Forelimb muscle (tissue), 1 donor: ENCODE measurements around the gene VWA1. TPM values are rescaled to one million over a fixed set of nuclear protein-coding genes. Genes with fewer than 3 reads are reported as not detected.
A peak's percentile ranks its signal among the peaks of the same experiment; 100 is the strongest.

ENCODE experiments used
- DNase-seq: peaks from one replicate; pipeline ENCODE4 v3.0.0-alpha.2; 2013; ENCODE audit warnings: low read depth
- polyA plus RNA-seq: library from polyadenylated mRNA; unstranded; fragments of 120-200 nt; gene quantifications from one replicate; pipeline ENCODE4 v1.2.1, GENCODE V29; 2013; ENCODE audit not compliant: insufficient read length

The VWA1 gene, protein sequence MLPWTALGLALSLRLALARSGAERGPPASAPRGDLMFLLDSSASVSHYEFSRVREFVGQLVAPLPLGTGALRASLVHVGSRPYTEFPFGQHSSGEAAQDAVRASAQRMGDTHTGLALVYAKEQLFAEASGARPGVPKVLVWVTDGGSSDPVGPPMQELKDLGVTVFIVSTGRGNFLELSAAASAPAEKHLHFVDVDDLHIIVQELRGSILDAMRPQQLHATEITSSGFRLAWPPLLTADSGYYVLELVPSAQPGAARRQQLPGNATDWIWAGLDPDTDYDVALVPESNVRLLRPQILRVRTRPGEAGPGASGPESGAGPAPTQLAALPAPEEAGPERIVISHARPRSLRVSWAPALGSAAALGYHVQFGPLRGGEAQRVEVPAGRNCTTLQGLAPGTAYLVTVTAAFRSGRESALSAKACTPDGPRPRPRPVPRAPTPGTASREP
- 56.6 TPM for polyA plus RNA-seq

DNA sequence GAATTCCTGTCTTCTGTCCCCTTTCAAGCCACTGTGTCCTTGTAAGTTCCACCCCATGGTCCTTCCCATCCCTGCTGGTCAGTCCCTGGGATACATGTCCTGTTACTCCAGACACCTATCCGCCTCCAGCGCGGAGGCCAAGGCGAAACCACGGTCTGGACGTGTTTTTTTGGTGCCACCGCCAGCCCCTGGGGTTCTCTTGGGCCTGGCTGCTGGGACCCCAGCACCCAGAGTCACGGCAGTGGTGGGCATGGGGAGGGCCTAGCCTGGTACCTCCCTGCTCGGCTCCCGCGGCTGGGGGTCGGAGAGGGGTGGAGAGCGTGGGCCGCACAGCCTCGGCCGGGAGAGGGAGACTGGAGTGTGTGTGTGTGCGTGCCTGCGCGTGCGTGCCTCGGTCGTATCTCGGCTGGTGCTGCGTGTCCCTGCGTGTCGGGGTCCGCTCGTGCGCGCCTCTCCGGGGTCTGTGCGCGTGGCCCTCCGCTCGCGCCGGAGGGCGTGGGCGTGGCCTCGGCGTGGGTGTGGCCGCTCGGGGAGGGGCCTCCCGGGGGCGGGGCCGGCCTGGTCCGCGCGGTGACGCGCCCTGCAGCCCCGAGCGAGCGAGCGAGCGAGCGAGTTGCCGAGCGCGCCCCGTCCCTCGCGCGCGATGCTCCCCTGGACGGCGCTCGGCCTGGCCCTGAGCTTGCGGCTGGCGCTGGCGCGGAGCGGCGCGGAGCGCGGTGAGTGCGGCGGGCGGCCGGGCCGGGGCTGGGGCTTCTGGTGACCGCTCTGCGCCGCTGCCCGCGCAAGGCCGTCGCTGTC is at the start of gene VWA1:
TSS of gene VWA1 (plus strand) at position 585 of the 798 bp plus-strand sequence. CDS start at position 644, 59 bp downstream.
- no peak for DNase-seq

DNA sequence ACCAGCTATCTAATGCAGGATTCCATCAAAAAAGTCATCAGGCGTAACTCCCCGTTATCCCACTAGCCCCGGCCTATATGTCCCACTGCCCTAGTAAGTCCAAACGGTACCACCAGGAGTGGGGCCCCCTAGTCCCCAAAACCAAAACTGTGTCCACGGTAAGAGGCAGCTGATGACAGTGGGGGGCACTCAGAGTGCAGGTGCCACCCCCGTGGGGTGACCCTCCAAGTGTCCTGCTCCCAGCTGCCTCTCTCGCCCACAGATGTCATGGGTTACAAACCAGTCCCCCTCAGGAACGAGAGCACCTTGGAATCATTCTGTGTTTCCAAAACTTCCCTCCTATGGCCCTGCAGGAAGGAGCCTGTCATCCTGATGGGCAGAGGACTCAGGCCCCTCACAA is 49.6 kb upstream of the VWA1 start:
- no peak for DNase-seq

DNA sequence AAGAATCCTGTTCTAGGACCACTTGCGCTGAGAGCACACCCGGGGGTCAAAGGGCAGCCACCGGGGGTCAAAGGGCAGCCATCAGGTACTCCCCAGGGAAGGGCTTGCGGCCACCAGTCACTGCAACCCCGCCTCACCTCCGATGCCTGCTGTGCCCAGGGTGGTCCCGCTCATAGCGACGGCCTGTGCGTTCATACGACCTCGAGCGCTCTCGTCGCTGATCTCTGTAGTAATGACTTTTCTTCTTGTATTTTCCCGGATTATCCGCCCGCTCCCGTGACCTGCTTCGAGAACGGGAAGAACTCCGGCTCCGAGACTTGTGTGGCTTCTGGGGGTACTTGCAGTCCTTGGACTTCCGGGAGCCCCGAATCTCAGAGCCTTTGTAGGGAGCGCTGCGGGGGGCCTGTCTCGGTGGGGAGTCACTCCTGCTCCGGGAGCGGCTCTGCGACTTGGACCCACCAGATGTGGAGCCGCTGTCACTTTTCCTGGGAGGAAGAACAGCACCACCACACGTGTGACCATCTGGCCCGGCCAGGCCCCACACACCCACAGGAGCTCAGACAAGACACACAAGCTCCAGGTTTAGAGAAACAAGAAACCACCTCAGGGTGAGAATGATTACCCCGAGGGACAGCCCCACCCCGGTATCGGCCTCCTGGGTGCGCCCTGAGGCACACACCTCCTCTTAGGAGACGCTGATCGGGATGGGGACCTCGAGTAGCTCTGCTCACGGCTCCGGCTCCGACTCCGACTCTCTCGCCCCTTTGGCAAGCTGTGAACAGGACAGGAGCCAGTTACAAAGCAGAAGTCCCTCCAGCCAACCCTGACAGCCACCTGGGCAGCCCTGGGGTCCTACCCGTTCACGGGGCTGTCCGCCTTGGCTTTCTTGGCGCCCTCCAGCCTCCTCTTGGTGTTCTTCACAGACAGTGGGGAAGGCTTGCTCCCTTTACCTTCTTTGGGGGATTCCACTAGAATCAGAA is 48.1 kb upstream of the VWA1 start:
- DNase-seq = no peak

DNA sequence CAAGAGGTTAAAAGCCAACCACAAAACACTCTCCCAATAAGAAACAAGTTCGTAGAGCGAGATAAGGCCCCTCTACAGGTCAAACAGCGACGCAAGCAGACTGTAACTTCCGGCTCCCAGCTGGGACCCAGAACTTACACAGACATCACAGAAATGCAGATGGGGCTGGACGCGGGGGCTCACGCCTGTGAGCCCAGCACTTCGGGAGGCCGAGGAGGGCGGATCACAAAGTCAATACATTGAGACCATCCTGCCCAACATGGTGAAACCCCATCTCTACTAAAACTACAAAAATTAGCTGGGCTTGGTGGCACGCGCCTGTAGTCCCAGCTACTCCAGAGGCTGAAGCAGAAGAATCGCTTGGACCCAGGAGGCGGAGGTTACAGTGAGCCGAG is 47.4 kb upstream of the VWA1 start:
- no peak for DNase-seq

DNA sequence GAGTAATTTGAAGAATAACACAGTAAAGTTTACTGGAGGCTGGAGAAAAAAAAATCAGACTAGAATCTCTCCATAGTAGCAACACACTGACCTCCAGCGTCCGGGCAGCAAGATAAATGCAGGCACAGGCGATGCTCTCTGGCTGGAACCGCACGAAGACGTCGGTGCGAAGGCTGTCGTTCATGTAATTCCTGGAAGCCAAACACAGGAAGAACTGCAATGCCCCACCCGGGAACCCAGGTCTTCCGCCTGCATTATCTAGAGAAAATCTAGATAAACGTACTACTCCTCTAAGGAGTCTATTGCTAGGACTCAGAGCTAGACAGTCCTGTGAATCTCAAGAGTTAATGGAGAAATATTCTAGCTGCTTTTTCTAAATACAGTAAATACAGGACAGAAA is 44.8 kb upstream of the VWA1 start:
- no peak for DNase-seq

DNA sequence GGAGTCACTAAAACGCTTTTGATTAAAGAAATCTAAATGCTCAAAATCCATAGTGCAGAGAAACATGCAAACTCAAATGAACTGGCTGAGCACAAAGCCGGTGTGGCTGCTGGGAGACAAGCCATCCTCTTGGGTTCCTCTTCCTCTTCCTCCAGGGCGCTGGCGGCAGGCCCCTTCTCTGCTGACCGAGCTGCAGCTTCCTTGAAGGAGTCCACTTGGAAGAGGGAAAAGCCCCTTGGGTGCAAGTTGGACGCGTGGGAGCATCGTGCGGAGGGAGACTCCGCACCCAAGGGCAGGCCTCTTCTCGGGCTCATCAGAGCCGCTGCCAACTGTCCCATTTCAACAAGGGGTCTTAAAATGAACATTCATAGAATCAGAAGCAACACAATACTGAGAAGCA is 44.3 kb upstream of the VWA1 start:
- no peak for DNase-seq

DNA sequence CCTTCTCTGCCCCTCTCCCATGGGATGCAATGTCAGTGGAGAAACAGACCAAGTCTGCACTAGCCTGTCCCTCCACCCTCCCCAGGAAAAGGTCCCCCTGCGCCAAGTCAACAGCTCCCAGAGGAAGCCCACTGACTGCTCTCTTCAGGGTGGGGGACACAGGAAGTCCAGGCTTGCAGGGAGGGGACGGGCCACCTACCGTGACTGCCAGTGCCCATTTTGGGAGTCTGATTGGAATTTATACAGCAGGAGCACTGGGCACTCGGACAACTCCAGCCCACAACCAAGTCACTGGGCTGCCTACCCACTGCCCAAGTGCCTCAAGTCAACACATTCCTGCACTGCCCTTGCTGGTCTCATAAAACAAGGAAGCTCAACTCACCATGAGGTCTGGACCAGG is 42.5 kb upstream of the VWA1 start:
- DNase-seq = no peak

DNA sequence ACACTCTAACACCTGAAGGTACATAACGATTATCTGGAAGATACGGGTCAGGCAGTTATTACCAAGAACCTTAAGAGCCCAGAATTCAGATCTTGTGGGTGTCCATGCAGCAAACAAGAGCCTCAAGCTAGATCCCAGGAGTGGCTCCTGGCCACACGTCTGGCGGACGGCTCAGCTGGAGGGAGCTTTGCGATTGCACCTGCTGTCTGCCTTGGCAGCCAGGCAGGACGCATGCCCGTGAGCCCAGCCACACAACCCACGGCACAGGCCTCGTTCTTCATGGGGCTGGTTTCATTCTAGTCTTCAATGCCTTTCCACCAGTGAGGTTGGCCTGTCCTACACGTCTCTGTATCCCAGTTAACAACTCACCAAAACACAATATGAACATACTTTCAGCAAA is 42.1 kb upstream of the VWA1 start:
- DNase-seq = no peak

DNA sequence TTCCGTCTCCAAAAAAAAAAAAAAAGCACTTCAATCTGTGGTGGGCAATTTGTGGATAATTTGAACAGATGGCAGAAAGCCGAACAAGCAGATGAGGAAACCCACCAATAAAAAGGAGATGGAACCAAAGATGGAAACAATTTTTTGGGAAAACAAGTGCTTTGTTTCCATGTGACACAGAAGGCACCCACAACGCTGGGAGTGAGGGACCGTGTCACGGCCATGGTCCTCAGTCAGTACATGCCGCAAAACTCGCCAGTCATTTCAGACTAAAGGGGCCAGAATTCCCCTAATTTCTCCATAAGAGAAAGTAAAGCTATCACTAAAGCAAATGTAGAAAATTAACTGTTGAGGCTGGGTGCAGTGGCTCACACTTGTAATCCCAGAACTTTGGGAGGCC is 41.4 kb upstream of the VWA1 start:
- DNase-seq = no peak

DNA sequence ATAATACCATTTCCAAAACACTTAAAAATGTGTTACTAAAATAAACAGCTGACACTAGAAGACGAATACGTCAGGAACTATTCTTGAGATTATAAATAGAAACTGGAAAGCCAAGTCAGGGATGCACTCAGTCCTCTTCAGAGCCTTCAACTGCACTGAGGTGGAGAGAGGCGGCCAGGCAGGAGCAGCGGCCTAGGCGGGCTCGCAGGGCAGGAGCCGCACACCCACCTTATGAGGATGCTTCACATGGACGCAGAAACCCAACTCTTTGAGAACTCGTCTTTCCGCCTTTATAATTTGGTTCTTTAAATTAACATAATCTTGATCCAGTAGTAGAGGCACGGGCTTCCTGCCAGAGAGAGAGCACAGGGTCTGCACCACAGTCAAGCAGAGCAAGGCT is 40.3 kb upstream of the VWA1 start:
- no peak for DNase-seq

DNA sequence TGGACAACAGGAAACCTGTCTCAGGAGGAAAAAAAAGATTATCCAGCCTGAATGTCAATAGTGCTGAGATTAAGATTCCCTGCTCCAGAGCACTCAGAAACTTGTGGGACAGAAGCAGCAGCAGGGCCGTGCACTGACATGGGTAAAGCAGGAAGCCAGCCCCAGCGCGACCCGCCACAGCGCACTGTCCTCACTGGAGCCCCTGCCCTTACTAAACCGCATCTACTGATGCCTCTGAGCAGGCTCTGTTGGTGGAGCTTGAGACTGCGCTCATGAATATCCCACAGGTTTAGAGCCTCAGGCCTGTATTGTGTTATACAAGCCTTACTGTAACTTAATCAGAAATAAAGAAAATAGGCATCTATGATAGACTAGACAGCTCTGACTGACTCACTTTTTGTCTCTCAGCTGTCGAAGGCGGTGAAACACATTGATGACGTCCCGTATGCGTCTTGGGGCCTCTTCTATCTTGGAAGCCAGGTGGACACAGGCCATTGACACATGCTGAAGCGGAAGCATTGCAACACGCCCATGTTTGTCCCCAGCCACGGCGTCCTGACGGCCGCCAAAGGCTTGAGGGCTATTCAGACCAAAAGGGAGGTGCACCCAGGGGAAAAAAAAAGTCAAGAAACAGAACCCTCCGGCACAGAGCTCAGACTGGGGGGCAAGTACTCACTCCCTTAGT is 37.5 kb upstream of the VWA1 start:
- no peak for DNase-seq

DNA sequence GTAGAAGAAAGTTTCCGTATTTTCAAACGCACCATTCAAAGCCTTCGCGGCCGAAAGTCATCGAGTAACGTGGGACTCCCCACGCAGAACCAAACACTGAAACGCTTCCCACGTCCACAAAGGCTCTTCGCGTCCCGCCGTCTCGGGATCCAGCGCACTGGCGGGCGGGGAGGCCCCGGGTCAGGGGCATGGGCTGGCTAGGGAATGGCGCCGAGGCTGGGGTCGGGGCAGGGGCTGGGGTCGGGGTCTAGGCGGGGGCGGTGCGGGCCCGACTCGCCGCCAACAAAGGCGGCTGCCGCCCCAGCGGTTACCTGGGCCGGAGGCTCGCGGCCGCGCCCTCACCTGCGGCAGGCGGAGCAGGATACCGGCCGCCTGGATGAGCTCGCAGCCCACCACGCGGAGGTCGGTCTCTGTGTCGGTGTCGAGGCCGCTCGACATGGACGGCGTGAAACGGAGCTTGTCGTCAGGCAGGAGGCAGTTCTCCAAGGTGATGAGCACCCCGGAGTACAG is 36.8 kb upstream of the VWA1 start:
- DNase-seq = no peak

DNA sequence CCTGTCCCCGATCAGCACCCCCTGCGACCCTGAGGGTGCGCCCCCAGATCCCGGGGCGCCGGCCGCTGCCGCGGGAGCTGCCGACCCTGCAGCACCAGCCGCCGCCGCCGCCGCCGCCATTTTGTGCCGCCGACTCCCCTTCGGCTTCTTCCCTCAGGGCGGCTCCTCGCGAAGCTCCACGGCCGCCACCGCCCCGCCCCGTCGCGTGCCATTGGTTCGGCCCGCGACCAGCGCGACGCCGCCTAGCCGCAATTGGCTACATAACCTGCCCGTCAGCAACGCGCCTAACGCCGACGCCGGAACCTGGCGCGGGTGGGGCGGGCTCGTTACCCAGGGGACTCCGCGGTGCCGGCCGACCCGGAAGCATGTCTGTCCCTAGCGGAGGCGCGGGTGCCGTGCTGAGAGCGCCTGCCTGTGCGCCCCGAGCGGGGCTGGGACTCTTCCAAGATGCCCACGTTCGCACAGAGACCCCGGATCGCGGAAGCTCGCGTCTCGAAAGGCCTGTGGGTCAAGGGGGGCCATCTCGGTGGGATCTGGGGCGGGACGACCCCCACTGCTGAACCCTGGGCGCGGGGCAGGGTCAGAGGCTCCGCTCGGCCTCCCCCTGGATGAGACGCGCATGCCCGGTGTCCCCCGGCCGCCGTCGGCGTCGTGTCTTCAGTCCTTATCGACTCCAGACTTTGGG is 36.2 kb upstream of the VWA1 start, which contains the start of gene CCNL2:
TSS of gene CCNL2 (minus strand) at position 149 of the 685 bp plus-strand sequence. CDS start at position 120, 29 bp downstream.
- DNase-seq = peak; percentile 85

DNA sequence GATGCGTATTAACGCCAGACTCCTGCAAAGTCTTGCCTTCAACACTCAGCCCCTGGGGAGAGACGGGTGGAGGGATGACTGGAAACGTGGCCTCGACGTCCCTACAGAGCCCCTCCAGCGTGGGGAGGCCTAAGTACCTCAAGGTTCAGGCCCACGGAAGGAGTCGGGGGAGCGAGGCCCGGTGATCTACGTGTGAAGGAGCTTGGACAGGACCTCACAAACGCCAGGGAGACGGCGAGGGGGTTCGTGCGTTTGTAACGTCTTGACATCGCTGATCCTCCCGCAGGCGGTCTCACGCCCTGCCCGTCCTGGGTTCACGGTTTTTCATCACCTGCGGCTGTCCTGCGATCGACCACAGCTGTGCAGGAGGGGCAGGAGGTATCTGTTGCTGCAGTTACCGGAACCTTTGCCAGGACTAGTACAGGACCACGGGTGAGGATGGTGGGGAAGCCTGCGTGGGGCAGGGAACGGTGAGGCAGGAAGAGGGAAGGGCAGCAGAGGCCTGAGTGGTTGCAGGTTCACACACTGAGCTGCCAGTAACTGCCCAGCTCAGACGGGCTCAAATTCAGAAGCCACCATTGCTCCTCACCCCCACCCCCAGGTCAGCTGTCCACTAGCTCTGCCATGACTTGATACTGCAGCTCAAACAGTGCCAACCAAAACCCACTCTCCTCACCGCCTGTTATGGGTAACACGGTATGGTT is 35.5 kb upstream of the VWA1 start:
- no peak for DNase-seq

DNA sequence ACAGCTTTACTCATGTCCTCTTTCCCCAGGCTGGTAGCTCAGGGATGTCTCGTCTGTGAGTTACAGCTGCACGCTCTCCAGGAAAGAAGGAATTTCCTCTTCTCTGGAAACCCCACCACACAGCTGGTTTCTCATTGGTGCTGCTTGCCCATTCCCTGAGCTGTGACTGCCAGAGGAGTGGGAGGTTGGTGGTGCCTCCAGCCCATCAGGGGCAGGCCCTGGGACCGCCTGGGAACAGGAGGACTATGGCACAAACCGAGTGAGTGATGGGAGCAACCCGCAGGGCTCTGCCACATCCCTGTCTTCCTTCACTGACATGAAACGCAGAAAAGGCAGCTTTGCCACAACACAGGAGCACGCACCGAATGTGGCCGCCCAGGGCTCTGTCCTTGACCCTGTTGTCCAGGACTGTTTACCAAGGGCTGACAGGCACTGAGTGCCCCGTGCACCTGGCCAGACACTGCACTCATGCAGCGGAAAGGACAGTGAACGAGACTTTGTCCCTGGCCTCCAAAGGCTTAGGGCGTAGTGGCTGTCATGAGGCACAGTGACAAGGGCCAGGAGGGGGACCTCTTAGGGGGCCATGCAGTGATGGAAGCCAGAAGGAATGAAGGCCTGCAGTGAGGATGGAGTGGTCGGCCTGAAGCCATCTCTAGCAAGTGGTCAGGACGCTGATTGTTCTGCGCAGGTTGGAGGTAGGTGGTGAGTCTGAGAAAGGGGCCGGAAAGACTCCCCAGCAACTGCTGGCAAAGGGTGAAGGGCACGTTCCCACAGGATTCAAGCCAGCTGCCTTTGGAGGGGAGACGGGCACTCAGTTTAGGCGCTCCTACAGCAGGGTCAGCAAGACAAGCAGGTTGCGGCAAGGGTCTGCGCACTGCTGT is 34.7 kb upstream of the VWA1 start:
- DNase-seq = no peak

DNA sequence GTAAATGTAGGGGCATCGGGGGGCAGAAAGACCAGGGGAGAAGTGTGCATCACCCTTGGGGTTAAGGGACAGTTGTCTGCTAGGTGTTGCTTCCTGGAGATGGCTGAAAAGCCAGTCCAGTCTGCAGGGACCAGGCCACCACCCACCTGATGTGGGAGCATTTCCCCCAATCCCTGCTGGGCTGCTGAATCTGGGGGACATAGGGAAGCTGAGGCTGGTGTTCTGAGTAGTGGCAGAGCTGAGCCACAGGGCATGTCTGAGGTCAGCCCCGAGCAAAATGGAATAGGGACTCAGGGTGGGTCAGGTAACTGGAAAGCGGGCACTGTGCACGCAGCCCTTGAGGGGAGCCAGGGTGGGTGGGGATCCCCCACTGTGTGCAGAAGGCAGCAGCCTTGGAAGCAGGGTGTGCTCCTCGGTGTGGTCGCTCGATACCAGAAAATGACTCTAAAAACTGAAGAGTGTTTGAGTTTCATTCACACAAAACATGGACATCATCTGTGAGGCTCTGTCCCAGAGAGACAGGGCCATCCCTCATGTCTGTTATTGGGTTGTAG is 34.0 kb upstream of the VWA1 start:
- DNase-seq = no peak

DNA sequence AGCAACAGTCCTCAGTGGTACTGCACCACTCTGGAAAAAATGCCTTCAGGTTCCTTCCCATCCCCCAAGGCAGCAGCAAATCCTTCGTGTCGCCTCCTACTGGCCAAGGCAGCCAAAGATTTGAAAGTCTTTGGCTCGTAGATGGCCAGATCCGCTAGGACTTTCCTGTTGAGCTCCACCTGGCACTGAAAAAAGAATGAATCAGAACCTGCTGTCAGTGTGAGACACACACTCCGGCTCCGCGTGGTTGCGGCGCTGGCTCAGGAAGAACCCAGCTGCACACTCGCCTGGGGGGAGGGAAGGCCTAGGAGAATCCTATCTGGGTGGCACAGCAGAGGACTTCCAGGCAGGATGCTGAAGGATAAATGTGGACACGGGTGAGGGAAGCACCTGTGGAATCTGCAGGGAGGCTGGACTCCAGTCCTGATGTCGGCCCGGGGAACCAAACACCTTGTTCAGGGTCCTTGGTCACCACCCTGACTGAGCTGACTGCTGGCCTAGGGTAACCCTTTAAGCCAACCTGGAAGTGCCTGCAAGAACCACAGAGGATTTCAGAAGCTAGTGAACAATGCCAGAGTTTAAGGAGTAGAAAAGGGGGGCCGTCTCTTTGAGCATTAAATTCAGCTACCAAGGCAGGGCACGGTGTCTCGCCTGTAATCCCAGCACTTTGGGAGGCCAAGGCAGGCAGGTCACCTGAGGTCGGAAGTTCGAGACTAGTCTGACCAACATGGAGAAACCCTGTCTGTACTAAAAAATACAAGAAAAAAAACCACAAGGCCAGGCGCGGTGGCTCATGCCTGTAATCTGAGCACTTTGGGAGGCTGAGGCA is 33.2 kb upstream of the VWA1 start:
- no peak for DNase-seq
